Left colon (tissue), 2 donors: ENCODE measurements around the gene MDN1. TPM values are rescaled to one million over a fixed set of nuclear protein-coding genes. Genes with fewer than 3 reads are reported as not detected.

ENCODE experiments used
- total RNA-seq, 2 donors: library from RNA; stranded (reverse); fragmentation: NEBNext Ultra II Directional; extraction: Animal tissue kit (Norgen Biotek cat#: 25700); gene quantifications; one replicate each; pipeline ENCODE4 v1.2.1, GENCODE V29; 2021
- donor health status: DM: no; HTN: no; CAD: no.
- donor health status: DM: yes; HTN: yes; CAD: no.

MDN1 gene
- total RNA-seq, 2 donors from 2014 or later = 21.6 to 25.7 TPM

Other genes starting within 250 kb of the MDN1 start
- gene LYRM2, start 181.0 kb downstream of the MDN1 start, total RNA-seq = 10 to 100 TPM; 36.2 to 39.7 TPM
- 10 to 100 TPM; 12.9 to 13.3 TPM for gene CASP8AP2, start 10.1 kb upstream of the MDN1 start, total RNA-seq
- not detected for gene GJA10, start 74.7 kb upstream of the MDN1 start, total RNA-seq